Ishikawa (cell line): ENCODE results near the gene OTUB1.

Experiments
- CEBPB ChIP-seq: IDR thresholded peaks from 2 replicates; pipeline ENCODE4 v1.6.1; 2012
- CREB1 ChIP-seq: IDR thresholded peaks from 2 replicates; pipeline ENCODE4 v1.6.1; 2012; ENCODE audit warnings: low read depth
- EP300 ChIP-seq: IDR thresholded peaks from 2 replicates; pipeline ENCODE4 v1.6.1; 2012; ENCODE audit warnings: borderline replicate concordance
- FOXM1 ChIP-seq: IDR thresholded peaks from 2 replicates; pipeline ENCODE4 v1.6.1; 2012; ENCODE audit warnings: low read depth, borderline replicate concordance
- MAX ChIP-seq: IDR thresholded peaks from 2 replicates; pipeline ENCODE4 v1.6.1; 2012
- RAD21 ChIP-seq: IDR thresholded peaks from 2 replicates; pipeline ENCODE4 v1.6.1; 2012; ENCODE audit warnings: low read depth
- REST ChIP-seq: IDR thresholded peaks from 2 replicates; pipeline ENCODE4 v1.6.1; 2012; ENCODE audit warnings: low read depth, mild to moderate bottlenecking
- TAF1 ChIP-seq: IDR thresholded peaks from 2 replicates; pipeline ENCODE4 v1.6.1; 2012; ENCODE audit warnings: low read depth, mild to moderate bottlenecking
- TCF12 ChIP-seq: IDR thresholded peaks from 2 replicates; pipeline ENCODE4 v1.6.1; 2012; ENCODE audit warnings: low read depth
- YY1 ChIP-seq: IDR thresholded peaks from 2 replicates; pipeline ENCODE4 v1.6.1; 2012; ENCODE audit warnings: low read depth

- no peak for TF ChIP-seq YY1
- no peak for TF ChIP-seq EP300
- no peak for TF ChIP-seq TAF1
- no peak for TF ChIP-seq TCF12
- no peak for TF ChIP-seq MAX
- no peak for TF ChIP-seq RAD21
- TF ChIP-seq CEBPB = no peak
- no peak for TF ChIP-seq FOXM1
- TF ChIP-seq REST = no peak
- TF ChIP-seq CREB1 = no peak
These were observed 34.3 kb upstream of the OTUB1 start for GRCh38 chr11:63951779-63952536.
